ENCODE measurements around the gene FADD. TPM values are rescaled to one million over a fixed set of nuclear protein-coding genes. Genes with fewer than 3 reads are reported as not detected.

The FADD gene
- total RNA-seq, 1 donor from 2014 or later = 18.9 TPM

DNA sequence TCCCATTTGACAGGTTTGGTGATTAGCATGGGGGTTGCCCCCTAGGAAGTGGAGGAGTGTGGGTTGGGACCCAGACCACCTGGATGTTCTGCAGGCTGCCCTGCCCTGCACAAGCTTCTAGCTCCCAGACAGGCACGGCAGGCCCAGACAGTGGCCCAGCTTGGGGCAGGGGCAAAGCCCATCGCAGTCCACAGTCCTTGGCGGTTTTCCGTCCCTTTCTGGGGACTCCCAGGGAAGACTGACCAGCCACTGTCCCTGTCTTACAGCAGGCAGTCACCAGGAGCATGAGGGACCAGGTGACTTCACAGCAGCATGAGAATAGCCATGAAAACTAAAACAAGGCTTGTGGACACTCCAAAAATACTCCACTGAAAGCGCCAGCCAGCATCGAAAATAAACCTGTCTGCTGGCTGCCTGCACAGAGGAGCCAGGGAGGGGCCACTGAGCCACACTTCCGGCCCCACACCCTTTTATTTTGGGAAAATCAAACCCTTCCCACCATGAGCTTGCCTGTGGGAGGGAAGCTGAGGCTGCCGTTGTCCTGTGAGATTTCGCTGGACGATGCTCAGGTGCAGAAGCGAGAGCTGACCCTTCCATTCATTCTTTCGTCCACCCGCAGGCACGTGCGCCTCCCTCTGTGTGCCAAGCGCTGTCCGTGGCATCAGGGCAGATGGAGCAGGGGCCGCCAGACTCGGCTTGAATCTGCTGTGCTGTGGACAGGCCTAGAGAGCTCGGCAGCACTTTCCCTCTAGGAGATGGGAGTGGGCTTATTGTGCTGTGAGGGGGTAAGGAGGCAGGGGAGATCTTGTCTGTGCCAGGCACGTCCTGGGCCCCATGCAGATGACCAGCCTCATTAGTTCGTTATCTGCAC, 28.0 kb downstream of the FADD start:
- Mint-ChIP-seq H3K4me1 (peaks cover 19% of the 10 kb centered on the region), H3K27me3 (ENCODE audit: insufficient read depth, low read depth) (peaks cover 15% of the 10 kb centered on the region), H3K9me3 (no peaks in the 10 kb centered on the region), H3K4me3 (no peak overlapping the region), H3K27ac (no peak overlapping the region), H3K36me3 (no peaks in the 10 kb centered on the region)
- Histone ChIP-seq H2AFZ (replicated peaks) (no peak overlapping the region), H3K9me3 (ENCODE audit: low read depth) (no peaks in the 10 kb centered on the region), H3K27ac (no peak overlapping the region), H4K20me1 (ENCODE audit: low read depth) (no peaks in the 10 kb centered on the region), H3K9ac (no peak overlapping the region), H3K4me2 (no peak overlapping the region), H3K4me3 (no peak overlapping the region), H3K4me1 (no peaks in the 10 kb centered on the region), H3K27me3 (no peaks in the 10 kb centered on the region), H3K79me2 (ENCODE audit: low read depth) (no peaks in the 10 kb centered on the region), H3F3A (ENCODE audit: low read depth) (no peaks in the 10 kb centered on the region), H3K36me3 (no peaks in the 10 kb centered on the region)
- TF ChIP-seq EZH2 (IDR thresholded peaks at IDR 0.05) = no peak
- TF ChIP-seq CTCF (IDR thresholded peaks at IDR 0.05) = no peak
- DNase-seq (ENCODE audit: low spot score) = no peak

- Mint-ChIP-seq H3K4me1 (peaks cover 9% of the 10 kb centered on the region), H3K4me3 (no peak overlapping the region), H3K36me3 (no peaks in the 10 kb centered on the region), H3K27me3 (ENCODE audit: insufficient read depth, low read depth) (peaks cover 8% of the 10 kb centered on the region), H3K27ac (no peak overlapping the region), H3K9me3 (no peaks in the 10 kb centered on the region)
- Histone ChIP-seq H4K20me1 (ENCODE audit: low read depth) (no peaks in the 10 kb centered on the region), H3K79me2 (ENCODE audit: low read depth) (no peaks in the 10 kb centered on the region), H3K4me3 (no peak overlapping the region), H2AFZ (replicated peaks) (no peak overlapping the region), H3F3A (ENCODE audit: low read depth) (no peaks in the 10 kb centered on the region), H3K27me3 (no peaks in the 10 kb centered on the region), H3K9me3 (ENCODE audit: low read depth) (no peaks in the 10 kb centered on the region), H3K4me2 (no peak overlapping the region), H3K4me1 (no peaks in the 10 kb centered on the region), H3K9ac (no peak overlapping the region), H3K36me3 (no peaks in the 10 kb centered on the region), H3K27ac (no peak overlapping the region)
- TF ChIP-seq EZH2 (IDR thresholded peaks at IDR 0.05) (no peak), CTCF (IDR thresholded peaks at IDR 0.05) (no peak), EZH2phosphoT487 (IDR thresholded peaks at IDR 0.05) (no peak)
- DNase-seq (ENCODE audit: low spot score) = no peak
Observed at GRCh38 chr11:70233034-70233433, 29.9 kb downstream of the FADD start.

- H3K9me3 Mint-ChIP-seq = no peaks in the 10 kb centered on the region
- no peaks in the 10 kb centered on the region for H3K36me3 Mint-ChIP-seq
- no peak for DNase-seq (ENCODE audit: low spot score)
- peaks cover 9% of the 10 kb centered on the region for H3K4me1 Mint-ChIP-seq
- Histone ChIP-seq H3F3A (ENCODE audit: low read depth) (no peaks in the 10 kb centered on the region), H3K4me3 (no peak overlapping the region), H3K4me1 (no peaks in the 10 kb centered on the region), H3K9me3 (ENCODE audit: low read depth) (no peaks in the 10 kb centered on the region), H3K27ac (no peak overlapping the region), H3K36me3 (no peaks in the 10 kb centered on the region), H3K4me2 (no peak overlapping the region), H3K27me3 (no peaks in the 10 kb centered on the region), H2AFZ (replicated peaks) (no peak overlapping the region), H4K20me1 (ENCODE audit: low read depth) (no peaks in the 10 kb centered on the region), H3K79me2 (ENCODE audit: low read depth) (no peaks in the 10 kb centered on the region), H3K9ac (no peak overlapping the region)
- H3K4me3 Mint-ChIP-seq = no peak overlapping the region
- no peak for TF ChIP-seq EZH2 (IDR thresholded peaks at IDR 0.05)
- TF ChIP-seq EZH2phosphoT487 (IDR thresholded peaks at IDR 0.05) = no peak
- no peak for TF ChIP-seq CTCF (IDR thresholded peaks at IDR 0.05)
- H3K27ac Mint-ChIP-seq = peak overlapping the region; percentile 53
- H3K27me3 Mint-ChIP-seq (ENCODE audit: insufficient read depth, low read depth) = peaks cover 8% of the 10 kb centered on the region
Observed at GRCh38 chr11:70233511-70233934, 30.4 kb downstream of the FADD start.
